HG03442 (cell line): ENCODE measurements around the gene NINL.

Experiments used
- ATAC-seq: cut with Tn5 transposase; IDR thresholded peaks from one replicate; pipeline ENCODE4 v1.9.1; 2021; ENCODE audit warnings: mild to moderate bottlenecking, moderate library complexity; ENCODE audit not compliant: unreplicated experiment

Gene NINL

GRCh38 chr20:25534845-25535244 lies 50.5 kb downstream of the NINL start:
- no peak for ATAC-seq

GRCh38 chr20:25533920-25534700 lies 51.2 kb downstream of the NINL start:
- ATAC-seq: no peak

DNA sequence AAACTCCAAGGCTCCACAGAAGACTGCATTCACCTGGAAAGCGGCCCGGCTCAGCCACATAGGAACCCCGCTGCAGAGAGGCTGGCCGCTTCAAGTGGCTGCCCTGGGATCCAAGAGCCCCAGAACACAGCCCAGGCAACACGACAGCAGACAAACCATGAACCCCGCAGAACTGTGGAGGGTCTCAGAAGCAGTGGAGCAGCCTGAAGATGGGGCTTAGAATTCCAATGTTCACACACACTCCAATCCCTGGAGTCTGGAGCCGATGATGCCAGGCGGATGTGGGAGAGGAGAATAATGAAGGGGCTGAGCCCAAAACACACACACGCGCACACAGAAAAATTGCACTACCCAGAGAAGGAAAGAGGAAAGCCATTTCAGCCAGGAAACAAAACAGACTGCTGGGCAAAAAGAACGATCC lies 52.4 kb downstream of the NINL start:
- no peak for ATAC-seq

DNA sequence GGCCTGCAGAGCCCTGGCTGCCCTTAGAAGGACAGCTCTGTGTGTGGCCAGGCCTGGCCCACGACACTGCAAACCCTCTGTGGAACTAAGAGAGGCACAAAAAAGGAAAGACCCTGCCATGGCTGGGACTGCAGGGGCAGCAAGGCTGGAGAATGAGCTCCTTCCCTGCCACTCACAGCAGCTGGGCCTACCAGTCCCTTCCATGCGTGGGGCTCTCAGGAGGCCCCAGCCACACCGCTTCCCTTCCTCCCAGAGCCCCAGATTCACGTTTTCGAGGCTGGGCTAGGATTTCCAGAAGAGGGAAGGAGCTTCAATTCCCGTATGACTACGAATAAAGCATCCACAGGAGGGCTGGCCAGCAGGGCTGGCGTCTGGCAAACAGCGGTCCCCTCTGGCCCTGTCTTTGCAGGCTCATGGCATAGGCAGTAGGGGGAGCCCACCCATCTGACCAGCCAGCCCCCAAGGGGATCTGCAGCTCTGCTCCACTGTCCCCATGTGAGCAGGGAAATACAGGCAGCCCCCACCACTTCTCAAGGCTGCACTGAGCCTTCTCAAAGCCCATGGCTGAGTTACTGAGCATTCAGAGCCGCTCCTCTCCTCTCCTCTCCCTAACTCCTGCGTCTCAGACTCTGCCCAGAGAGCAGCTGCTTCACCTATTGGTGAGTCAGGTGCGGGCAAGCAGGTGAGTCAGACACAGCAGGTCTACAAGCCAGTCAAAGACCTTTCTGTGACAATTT lies 53.1 kb downstream of the NINL start:
- no peak for ATAC-seq

DNA sequence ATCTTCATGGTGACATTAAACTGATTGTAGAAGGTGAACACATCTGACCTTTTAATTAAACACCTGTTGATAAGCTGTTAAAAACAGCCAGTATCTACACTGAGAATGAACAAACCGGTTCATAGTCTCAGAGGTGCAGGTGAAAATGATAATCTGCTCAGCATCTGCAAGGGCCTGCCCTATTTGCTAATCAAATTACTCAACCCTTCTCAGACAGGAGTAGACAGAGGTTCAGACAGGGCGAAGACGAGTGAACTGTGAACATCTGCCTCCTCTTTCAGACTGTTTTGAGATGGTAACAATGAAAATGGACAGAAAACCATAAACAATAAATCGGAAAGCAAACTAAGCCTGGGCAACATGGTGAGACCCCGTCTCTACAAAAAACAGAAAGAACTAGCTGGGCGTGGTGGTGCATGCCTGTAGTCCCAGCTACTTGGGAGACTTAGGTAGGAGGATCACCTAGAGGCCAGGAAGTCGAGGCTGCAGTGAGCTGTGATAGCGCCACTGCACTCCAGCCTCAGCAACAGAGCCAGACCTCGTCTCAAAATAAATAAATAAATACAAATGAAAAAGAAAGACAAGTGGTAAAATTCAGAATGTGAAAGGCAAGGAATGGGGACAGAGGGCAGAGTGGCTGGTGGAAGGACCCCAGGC lies 55.9 kb downstream of the NINL start:
- ATAC-seq: no peak

GRCh38 chr20:25527949-25528348 lies 57.4 kb downstream of the NINL start:
- ATAC-seq: no peak

DNA sequence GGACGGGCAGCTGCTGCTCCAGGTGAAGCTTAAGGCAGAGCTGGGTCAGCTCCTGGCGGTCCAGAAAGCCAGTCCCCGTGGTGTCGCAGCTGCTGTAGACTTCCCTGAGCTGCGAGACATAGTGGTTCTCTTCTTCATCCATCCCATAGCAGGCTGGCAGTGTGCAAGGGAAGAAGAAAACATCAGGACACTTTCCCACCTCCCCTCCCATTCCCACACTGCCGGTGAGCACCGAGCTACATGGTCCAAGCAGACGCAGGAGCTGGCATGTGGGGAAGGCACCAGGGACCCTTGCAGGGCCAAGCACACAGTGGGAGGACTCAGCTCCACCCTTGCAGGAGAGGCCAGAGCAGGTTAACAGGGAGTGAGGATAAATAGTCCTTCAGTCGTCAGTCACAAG lies 58.9 kb downstream of the NINL start:
- ATAC-seq: no peak

GRCh38 chr20:25525867-25526266 lies 59.5 kb downstream of the NINL start:
- no peak for ATAC-seq

DNA sequence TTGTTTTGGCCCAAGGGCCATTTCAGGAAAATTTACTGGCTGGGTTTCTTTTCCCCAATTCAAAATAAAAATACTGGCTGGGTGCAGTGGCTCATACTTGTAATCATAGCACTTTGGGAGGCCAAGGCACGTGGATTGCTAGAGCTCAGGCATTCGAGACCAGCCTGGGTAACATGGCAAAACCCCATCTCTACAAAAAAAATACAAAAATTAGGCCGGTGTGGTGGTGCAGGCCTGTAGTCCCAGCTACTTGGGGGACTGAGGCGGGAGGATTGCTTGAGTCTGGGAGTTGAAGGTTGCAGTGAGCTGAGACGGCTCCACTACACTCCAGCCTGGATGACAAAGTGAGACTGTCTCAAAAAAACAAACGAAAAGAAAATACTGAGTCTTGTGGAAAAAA lies 60.0 kb downstream of the NINL start:
- ATAC-seq: no peak

DNA sequence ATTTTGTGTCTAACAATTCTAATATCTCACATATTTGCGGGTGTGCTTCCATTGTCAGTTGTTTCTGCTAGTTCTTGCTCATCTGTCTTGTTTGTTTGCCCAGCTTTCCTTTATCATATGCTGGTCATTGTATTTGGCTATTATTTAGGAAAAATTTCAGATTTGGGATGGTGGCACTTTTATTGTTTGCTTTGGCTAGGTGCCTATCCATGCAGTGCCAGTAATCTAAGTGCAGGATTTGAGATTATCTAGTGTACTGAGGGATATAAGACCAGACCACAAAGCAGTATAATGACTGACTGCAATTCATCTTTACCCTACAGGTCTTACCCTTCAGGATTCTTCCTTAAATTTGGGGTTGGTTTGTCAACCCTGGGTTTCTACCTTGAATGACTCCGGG lies 63.9 kb downstream of the NINL start:
- ATAC-seq: no peak

GRCh38 chr20:25517124-25517523 lies 68.2 kb downstream of the NINL start:
- ATAC-seq: no peak

DNA sequence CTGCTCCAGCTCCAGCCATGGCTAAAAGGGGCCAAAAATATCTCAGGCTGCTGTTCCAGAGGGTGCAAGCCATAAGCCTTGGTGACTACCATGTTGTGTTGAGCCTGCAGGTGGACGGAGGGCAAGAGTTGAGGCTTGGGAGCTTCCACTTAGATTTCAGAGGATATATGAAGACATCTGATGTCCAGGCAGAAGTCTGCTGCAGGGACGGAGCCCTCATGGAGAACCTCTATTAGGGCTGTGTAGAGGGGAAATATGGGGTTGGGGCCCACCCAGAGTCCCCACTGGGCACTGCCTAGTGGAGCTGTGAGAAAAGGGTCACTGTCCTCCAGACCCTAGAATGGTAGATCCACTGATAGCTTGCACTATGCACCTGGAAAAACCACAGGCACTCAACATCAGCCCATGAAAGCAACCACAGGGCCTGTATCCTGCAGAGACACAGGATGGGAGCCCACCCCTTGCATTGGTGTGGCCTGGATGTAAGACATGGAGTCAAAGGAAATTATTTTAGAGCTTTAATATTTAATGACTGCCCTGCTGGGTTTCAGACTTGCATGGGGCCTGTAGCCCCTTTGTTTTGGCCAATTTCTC lies 70.5 kb downstream of the NINL start:
- no peak for ATAC-seq

- ATAC-seq: no peak
Observed at GRCh38 chr20:25514195-25514594, 71.1 kb downstream of the NINL start.

DNA sequence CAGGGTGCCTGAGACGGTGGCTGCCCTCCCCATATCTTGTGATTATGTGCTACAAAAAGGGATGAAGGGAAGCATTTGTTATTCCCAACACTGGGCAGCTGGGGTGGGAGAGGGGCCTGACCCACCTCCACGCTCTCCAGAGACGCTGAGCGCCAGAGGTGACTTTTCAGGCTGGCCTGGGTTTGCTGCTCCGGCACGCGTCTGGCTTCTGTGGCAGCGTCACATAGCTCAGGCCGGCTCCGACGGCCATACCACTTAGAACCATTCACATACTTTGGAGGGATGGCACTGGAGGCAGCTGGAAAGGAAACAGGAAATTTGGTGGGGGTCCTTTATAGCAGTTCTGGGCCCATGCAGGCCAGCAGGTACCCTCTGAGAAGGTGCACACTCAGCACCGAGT lies 72.6 kb downstream of the NINL start:
- no peak for ATAC-seq

GRCh38 chr20:25511183-25511582 lies 74.1 kb downstream of the NINL start:
- ATAC-seq: no peak

- no peak for ATAC-seq
Observed at GRCh38 chr20:25510721-25511120, 74.6 kb downstream of the NINL start.

DNA sequence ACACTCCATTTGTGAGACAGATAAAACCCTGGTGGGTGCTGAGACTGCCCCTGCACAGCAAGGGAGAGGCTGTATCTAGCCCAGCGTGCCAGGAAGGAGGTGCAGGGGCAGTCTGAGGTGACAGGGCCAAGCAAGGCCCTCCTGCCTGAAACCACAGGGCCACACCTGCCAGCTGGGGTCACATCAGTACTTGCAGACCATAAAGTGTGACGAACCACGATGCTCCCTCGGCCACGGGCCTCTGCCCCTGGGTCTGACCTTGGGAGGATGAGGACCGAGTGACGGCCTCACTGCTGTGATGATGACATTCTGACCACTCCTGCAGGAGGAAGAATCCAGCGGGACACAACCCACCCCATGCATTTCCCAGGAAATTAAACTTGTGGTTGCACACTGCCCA lies 75.1 kb downstream of the NINL start:
- no peak for ATAC-seq

DNA sequence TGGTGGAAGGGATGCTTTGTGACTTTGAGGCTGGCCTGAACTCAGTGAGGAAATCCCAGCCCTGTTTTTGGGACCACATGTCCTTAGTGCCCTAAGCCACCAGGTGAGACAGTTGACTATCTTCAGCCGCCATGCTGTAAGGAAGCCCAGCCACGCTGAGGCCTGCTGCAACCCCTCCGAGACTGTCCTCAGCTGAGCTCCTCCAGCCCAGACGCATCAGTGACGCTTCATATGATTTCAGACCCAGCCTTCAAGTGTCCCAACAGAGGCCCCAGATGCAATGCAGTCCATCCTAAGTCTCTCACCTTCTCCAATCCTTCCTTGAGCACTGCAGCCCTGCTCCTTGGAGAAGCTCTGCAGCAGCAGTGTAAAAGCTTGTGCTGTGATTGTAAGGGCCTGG lies 76.2 kb downstream of the NINL start:
- ATAC-seq: no peak

DNA sequence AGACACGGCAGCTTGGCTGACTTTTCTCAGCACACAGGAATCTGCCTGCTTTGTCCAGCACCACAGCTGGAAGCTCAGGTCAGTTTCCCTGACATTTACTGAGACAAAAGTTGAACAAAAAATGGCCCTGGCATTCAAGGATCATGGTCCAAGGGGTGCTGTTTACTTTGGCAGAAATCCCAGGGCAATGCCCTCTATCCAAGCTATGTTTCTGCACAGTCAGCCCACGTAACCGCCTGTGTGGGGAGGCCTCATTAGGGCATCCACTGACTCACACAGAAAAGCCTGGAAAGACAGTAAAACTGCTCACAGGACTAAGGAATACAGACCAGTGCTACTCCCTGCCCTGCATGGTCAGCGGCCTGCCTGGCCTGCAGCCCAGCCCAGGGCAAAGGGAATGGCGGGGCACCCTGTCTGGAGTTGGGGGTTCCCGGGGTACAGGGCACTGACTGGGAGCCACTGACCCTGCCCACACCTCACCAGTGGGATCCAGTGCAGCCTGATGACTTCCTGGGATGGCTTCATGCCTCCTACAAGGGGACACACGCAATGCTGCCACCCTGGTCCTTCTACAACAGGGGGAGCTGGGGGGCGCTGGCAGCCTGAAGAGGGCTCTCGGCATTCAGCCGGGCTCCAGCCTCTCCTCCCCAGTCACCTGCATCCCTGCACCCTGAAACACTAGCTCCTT lies 77.1 kb downstream of the NINL start:
- ATAC-seq: no peak

GRCh38 chr20:25507385-25508082 lies 77.8 kb downstream of the NINL start:
- no peak for ATAC-seq
